HEK293 (cell line): ENCODE results near the gene EHD3.

Experiments used
- CTCF ChIA-PET: fragments of 350-600 bp; formaldehyde crosslinking; extraction: SDS; loops from one replicate; lab custom pipeline; 2021; ENCODE audit warnings: antibody characterized with exemption; lab: Yijun Ruan, JAX
- POLR2A ChIA-PET: fragments of 300-600 bp; formaldehyde crosslinking; extraction: SDS; loops from one replicate; lab custom pipeline; 2020; ENCODE audit warnings: antibody characterized with exemption, inconsistent platforms; lab: Yijun Ruan, JAX
- H3K27ac ChIP-seq: fragments of 200-500 bp; sonication (Bioruptor generic); 2 replicates; pipeline ENCODE4 v1.5.1; 2014; ENCODE audit warnings: low read depth, low read length, control low read depth, inconsistent platforms; ENCODE audit errors: extremely low read depth
- H3K36me3 ChIP-seq, 2 experiments: fragments of 200-500 bp in 1 of 2; sonication (Bioruptor generic) in 1 of 2; 1 replicate in 1 of 2; 2 replicates in 1 of 2; pipeline ENCODE4 v1.5.1; 2014 to 2017; ENCODE audit warnings: inconsistent platforms in 2 of 2, low read length in 2 of 2; ENCODE audit not compliant: control insufficient read depth in 2 of 2, insufficient read depth in 1 of 2
- H3K4me1 ChIP-seq: fragments of 200-500 bp; sonication (Bioruptor generic); 2 replicates; pipeline ENCODE4 v1.5.1; 2014; ENCODE audit warnings: mild to moderate bottlenecking, low read length, inconsistent platforms; ENCODE audit not compliant: control insufficient read depth, insufficient read depth
- H3K4me3 ChIP-seq: 2 replicates; pipeline ENCODE4 v1.5.1; 2011; ENCODE audit warnings: low read depth, mild to moderate bottlenecking, control low read depth, low read length, moderate library complexity
- H3K9me3 ChIP-seq: fragments of 200-500 bp; sonication (Bioruptor generic); 2 replicates; pipeline ENCODE4 v1.5.1; 2014; ENCODE audit warnings: low read depth, low read length, inconsistent platforms; ENCODE audit not compliant: control insufficient read depth, insufficient read depth
- AEBP2 ChIP-seq: fragments of 450-650 bp; formaldehyde crosslinking; IDR thresholded peaks from 2 replicates; pipeline ENCODE4 v1.5.1; 2016; ENCODE audit warnings: missing biosample characterization, missing genetic modification characterization, borderline replicate concordance
- ATF2 ChIP-seq: fragments of 450-650 bp; formaldehyde crosslinking; IDR thresholded peaks from 2 replicates; pipeline ENCODE4 v1.5.1; 2016; ENCODE audit warnings: missing biosample characterization, missing genetic modification characterization, low read depth
- GLI2 ChIP-seq: fragments of 450-650 bp; formaldehyde crosslinking; IDR thresholded peaks from 2 replicates; pipeline ENCODE4; 2017; ENCODE audit warnings: missing biosample characterization, missing genetic modification characterization, low read depth, borderline replicate concordance
- INSM2 ChIP-seq: fragments of 450-650 bp; formaldehyde crosslinking; IDR thresholded peaks from 2 replicates; pipeline ENCODE4 v1.5.1; 2016; ENCODE audit warnings: missing biosample characterization, missing genetic modification characterization
- REPIN1 ChIP-seq: fragments of 450-650 bp; formaldehyde crosslinking; IDR thresholded peaks from 2 replicates; pipeline ENCODE4 v1.5.1; 2017; ENCODE audit warnings: missing biosample characterization, missing genetic modification characterization, low read depth
- SP2 ChIP-seq: fragments of 450-650 bp; formaldehyde crosslinking; IDR thresholded peaks from 2 replicates; pipeline ENCODE4 v1.5.1; 2016; ENCODE audit warnings: missing biosample characterization, missing genetic modification characterization
- ZBTB21 ChIP-seq: fragments of 450-650 bp; formaldehyde crosslinking; IDR thresholded peaks from 2 replicates; pipeline ENCODE4 v1.5.1; 2017; ENCODE audit warnings: missing biosample characterization, missing genetic modification characterization
- ZFP41 ChIP-seq: fragments of 450-650 bp; formaldehyde crosslinking; IDR thresholded peaks from 2 replicates; pipeline ENCODE4 v1.5.1; 2016; ENCODE audit warnings: missing biosample characterization, missing genetic modification characterization, borderline replicate concordance
- ZNF146 ChIP-seq: fragments of 450-650 bp; formaldehyde crosslinking; IDR thresholded peaks from 2 replicates; pipeline ENCODE4 v1.5.1; 2016; ENCODE audit warnings: missing biosample characterization, missing genetic modification characterization
- ZNF169 ChIP-seq: fragments of 450-650 bp; formaldehyde crosslinking; IDR thresholded peaks from 2 replicates; pipeline ENCODE4 v1.5.1; 2016; ENCODE audit warnings: missing biosample characterization, missing genetic modification characterization
- ZNF2 ChIP-seq: fragments of 450-650 bp; formaldehyde crosslinking; IDR thresholded peaks from 2 replicates; pipeline ENCODE4 v1.5.1; 2016; ENCODE audit warnings: missing biosample characterization, missing genetic modification characterization
- ZNF239 ChIP-seq: fragments of 450-650 bp; formaldehyde crosslinking; IDR thresholded peaks from 2 replicates; pipeline ENCODE4 v1.5.1; 2016; ENCODE audit warnings: missing biosample characterization, missing genetic modification characterization
- ZNF311 ChIP-seq: fragments of 450-650 bp; formaldehyde crosslinking; IDR thresholded peaks from 2 replicates; pipeline ENCODE4 v1.5.1; 2017; ENCODE audit warnings: missing biosample characterization, missing genetic modification characterization, borderline replicate concordance
- ZNF350 ChIP-seq: fragments of 450-650 bp; formaldehyde crosslinking; IDR thresholded peaks from 2 replicates; pipeline ENCODE4 v1.5.0; 2017; ENCODE audit warnings: missing biosample characterization, mild to moderate bottlenecking, missing genetic modification characterization
- ZNF366 ChIP-seq: fragments of 450-650 bp; formaldehyde crosslinking; conservative IDR thresholded peaks from 2 replicates; pipeline ENCODE4 v1.5.1; 2016; ENCODE audit warnings: missing biosample characterization, missing genetic modification characterization
- ZNF510 ChIP-seq: fragments of 450-650 bp; formaldehyde crosslinking; IDR thresholded peaks from 2 replicates; pipeline ENCODE4 v1.5.1; 2018; ENCODE audit warnings: mild to moderate bottlenecking, missing genetic modification characterization, missing biosample characterization; ENCODE audit not compliant: insufficient replicate concordance
- ZNF555 ChIP-seq: fragments of 450-650 bp; formaldehyde crosslinking; conservative IDR thresholded peaks from 2 replicates; pipeline ENCODE4 v1.5.1; 2017; ENCODE audit warnings: missing biosample characterization, mild to moderate bottlenecking, missing genetic modification characterization, inconsistent platforms
- ZNF571 ChIP-seq: fragments of 450-650 bp; formaldehyde crosslinking; IDR thresholded peaks from 2 replicates; pipeline ENCODE4 v1.5.0; 2017; ENCODE audit warnings: missing biosample characterization, missing genetic modification characterization
- ZNF664 ChIP-seq: fragments of 450-650 bp; formaldehyde crosslinking; IDR thresholded peaks from 2 replicates; pipeline ENCODE4 v1.5.1; 2016; ENCODE audit warnings: missing biosample characterization, missing genetic modification characterization
- ZNF768 ChIP-seq: fragments of 450-650 bp; formaldehyde crosslinking; IDR thresholded peaks from 2 replicates; pipeline ENCODE4 v1.5.1; 2018; ENCODE audit warnings: missing biosample characterization, mild to moderate bottlenecking, missing genetic modification characterization
- ZNF785 ChIP-seq: fragments of 450-650 bp; formaldehyde crosslinking; IDR thresholded peaks from 2 replicates; pipeline ENCODE4 v1.5.1; 2016; ENCODE audit warnings: missing biosample characterization, missing genetic modification characterization
- ZSCAN30 ChIP-seq: fragments of 450-650 bp; IDR thresholded peaks from 2 replicates; pipeline ENCODE4 v1.5.1; 2018; ENCODE audit warnings: missing biosample characterization, mild to moderate bottlenecking, missing genetic modification characterization, moderate library complexity

EHD3 gene

GRCh38 chr2:31223749-31224148 lies 10.2 kb upstream of the EHD3 start:
- no peaks in the 10 kb centered on the region for H3K9me3 ChIP-seq

GRCh38 chr2:31226266-31226665 lies 7.7 kb upstream of the EHD3 start:
- Histone ChIP-seq H3K27ac (no peak overlapping the region), H3K4me3 (no peak overlapping the region), H3K36me3 (no peaks in the 10 kb centered on the region), H3K4me1 (no peaks in the 10 kb centered on the region), H3K9me3 (no peaks in the 10 kb centered on the region)
- POLR2A ChIA-PET, result no interaction called here
- no peak for TF ChIP-seq ATF2
- TF ChIP-seq ZNF555, result no peak
- TF ChIP-seq ZNF785 (tag by site-specific recombination), result no peak
- no peak for TF ChIP-seq ZNF169 (tag by site-specific recombination)
- CTCF ChIA-PET, result no interaction called here

More at GRCh38 chr2:31223749-31224148, 10.2 kb upstream of the EHD3 start:
- Histone ChIP-seq H3K36me3 (no peaks in the 10 kb centered on the region), H3K4me3 (no peak overlapping the region), H3K27ac (no peak overlapping the region), H3K4me1 (no peaks in the 10 kb centered on the region)
- TF ChIP-seq ZNF768 (tag by site-specific recombination) (no peak), INSM2 (no peak), REPIN1 (no peak), ZNF146 (tag by site-specific recombination) (no peak), AEBP2 (no peak)
- ChIA-PET CTCF (interaction anchor here (0.5 to 1.1 kb wide), 3 partner anchors 10 to 692 kb away, joined by 3 to 4 read pairs (median 3); partner anchors contain the start of gene EHD3), POLR2A (interaction anchor here (0.7 kb wide), 1 partner anchor 285 kb away, joined by 3 read pairs; no protein-coding TSS in a partner anchor)

GRCh38 chr2:31227110-31227509 lies 6.8 kb upstream of the EHD3 start:
- Histone ChIP-seq H3K4me1 (no peaks in the 10 kb centered on the region), H3K4me3 (no peak overlapping the region), H3K36me3 (no peaks in the 10 kb centered on the region), H3K27ac (no peak overlapping the region), H3K9me3 (no peaks in the 10 kb centered on the region)
- ChIA-PET POLR2A (no interaction called here), CTCF (interaction anchor here (1.2 kb wide), 1 partner anchor 57 kb away, joined by 4 read pairs; no protein-coding TSS in a partner anchor)
- TF ChIP-seq GLI2 (tag by site-specific recombination) (no peak), ZNF664 (tag by site-specific recombination) (no peak)

GRCh38 chr2:31227711-31228125 lies 6.2 kb upstream of the EHD3 start:
- CTCF ChIA-PET, result interaction anchor here (0.5 to 1.2 kb wide), 4 partner anchors 58 to 193 kb away, joined by 3 to 4 read pairs (median 3); no protein-coding TSS in a partner anchor
- Histone ChIP-seq H3K36me3 (no peaks in the 10 kb centered on the region), H3K9me3 (no peaks in the 10 kb centered on the region), H3K4me1 (no peaks in the 10 kb centered on the region), H3K27ac (no peak overlapping the region), H3K4me3 (no peak overlapping the region)
- POLR2A ChIA-PET, result no interaction called here
- TF ChIP-seq ZNF510 (tag by site-specific recombination) (no peak), ZNF571 (tag by site-specific recombination) (no peak), ZNF311 (tag by site-specific recombination) (no peak), ZNF350 (no peak), ATF2 (no peak), ZNF366 (no peak), ZNF146 (tag by site-specific recombination) (no peak), ZNF555 (no peak), ZFP41 (tag by site-specific recombination) (no peak), ZNF239 (tag by site-specific recombination) (no peak), ZSCAN30 (no peak), ZBTB21 (no peak), SP2 (tag by site-specific recombination) (no peak), ZNF2 (tag by site-specific recombination) (no peak)
